DMS 273 (cell line): Measurements from ENCODE around the gene URB2.
"Not testable (repeated sequence)": the region's sequence is repeated elsewhere in the genome, so short reads cannot be mapped to it uniquely, and the experiment has no call there.

ENCODE experiments used
- DNase-seq: peaks from one replicate; lab custom pipeline; 2025; ENCODE audit not compliant: unreplicated experiment; lab: John Stamatoyannopoulos, UW

The URB2 gene

GRCh38 chr1:229613938-229614337 is 12.1 kb upstream of the URB2 start:
- DNase-seq: no peak

- DNase-seq: no peak
These were observed 11.3 kb upstream of the URB2 start for GRCh38 chr1:229614701-229615100.

- no peak for DNase-seq
These were observed 8.5 kb upstream of the URB2 start for GRCh38 chr1:229617351-229618100.

- DNase-seq: no peak
These were observed 7.0 kb upstream of the URB2 start for GRCh38 chr1:229619002-229619401.

GRCh38 chr1:229619614-229620013 is 6.4 kb upstream of the URB2 start:
- DNase-seq: no peak

- DNase-seq: no peak
These were observed 5.2 kb upstream of the URB2 start for GRCh38 chr1:229620876-229621275.

- no peak for DNase-seq
These were observed 4.4 kb upstream of the URB2 start for GRCh38 chr1:229621663-229622062.

GRCh38 chr1:229622641-229623120 is 3.4 kb upstream of the URB2 start:
- not testable (repeated sequence) for DNase-seq

- no peak for DNase-seq
These were observed 2.8 kb upstream of the URB2 start for GRCh38 chr1:229623225-229623624.

- DNase-seq: no peak
These were observed 2.2 kb upstream of the URB2 start for GRCh38 chr1:229623838-229624237.

- no peak for DNase-seq
These were observed 1.5 kb upstream of the URB2 start for GRCh38 chr1:229624521-229625070.

GRCh38 chr1:229625071-229625914 is 754 bp upstream of the URB2 start:
- peak; percentile 81 for DNase-seq

- no peak for DNase-seq
These were observed 956 bp downstream of the URB2 start for GRCh38 chr1:229627003-229627402.

GRCh38 chr1:229629261-229629660 is 3.2 kb downstream of the URB2 start:
- no peak for DNase-seq

- DNase-seq: no peak
These were observed 5.1 kb downstream of the URB2 start for GRCh38 chr1:229631148-229631547.

GRCh38 chr1:229631966-229632365 is 5.9 kb downstream of the URB2 start:
- DNase-seq: no peak

- no peak for DNase-seq
These were observed 10.0 kb downstream of the URB2 start for GRCh38 chr1:229636042-229636441.

- no peak for DNase-seq
These were observed 11.7 kb downstream of the URB2 start for GRCh38 chr1:229637746-229638145.

- peak; percentile 88 for DNase-seq
These were observed 14.4 kb downstream of the URB2 start for GRCh38 chr1:229640455-229640854.

GRCh38 chr1:229641306-229641705 is 15.3 kb downstream of the URB2 start:
- no peak for DNase-seq

GRCh38 chr1:229642376-229642775 is 16.3 kb downstream of the URB2 start:
- DNase-seq: peak; percentile 9

GRCh38 chr1:229642970-229643369 is 16.9 kb downstream of the URB2 start:
- no peak for DNase-seq
